HG03575 (cell line): ENCODE results near the gene CRTC3.

ENCODE experiments used
- ATAC-seq: cut with Tn5 transposase; IDR thresholded peaks from one replicate; pipeline ENCODE4 v1.9.1; 2021; ENCODE audit not compliant: unreplicated experiment, insufficient number of reproducible peaks, low FRiP score; ENCODE audit errors: extremely low read depth

Gene CRTC3

GRCh38 chr15:90559119-90559518, 29.4 kb downstream of the CRTC3 start:
- no peak for ATAC-seq

GRCh38 chr15:90560229-90560776, 30.6 kb downstream of the CRTC3 start:
- no peak for ATAC-seq

GRCh38 chr15:90561344-90562244, 31.9 kb downstream of the CRTC3 start:
- ATAC-seq = no peak

GRCh38 chr15:90562669-90563068, 32.9 kb downstream of the CRTC3 start:
- no peak for ATAC-seq

- no peak for ATAC-seq
Measured at GRCh38 chr15:90563463-90563862, 33.7 kb downstream of the CRTC3 start.

- ATAC-seq = no peak
Measured at GRCh38 chr15:90564051-90564450, 34.3 kb downstream of the CRTC3 start.

GRCh38 chr15:90564590-90564989, 34.9 kb downstream of the CRTC3 start:
- no peak for ATAC-seq

GRCh38 chr15:90565866-90566265, 36.1 kb downstream of the CRTC3 start:
- ATAC-seq = no peak

- no peak for ATAC-seq
Measured at GRCh38 chr15:90570643-90571042, 40.9 kb downstream of the CRTC3 start.

GRCh38 chr15:90571063-90571541, 41.4 kb downstream of the CRTC3 start:
- ATAC-seq = no peak

- no peak for ATAC-seq
Measured at GRCh38 chr15:90572893-90573292, 43.2 kb downstream of the CRTC3 start.

GRCh38 chr15:90576711-90577389, 47.1 kb downstream of the CRTC3 start:
- no peak for ATAC-seq

- no peak for ATAC-seq
Measured at GRCh38 chr15:90579213-90579612, 49.5 kb downstream of the CRTC3 start.

GRCh38 chr15:90580099-90580498, 50.4 kb downstream of the CRTC3 start:
- ATAC-seq = no peak

- ATAC-seq = no peak
Measured at GRCh38 chr15:90580541-90580940, 50.8 kb downstream of the CRTC3 start.

- no peak for ATAC-seq
Measured at GRCh38 chr15:90580946-90581345, 51.2 kb downstream of the CRTC3 start.

- ATAC-seq = no peak
Measured at GRCh38 chr15:90581771-90582352, 52.1 kb downstream of the CRTC3 start.

- ATAC-seq = no peak
Measured at GRCh38 chr15:90582553-90582952, 52.8 kb downstream of the CRTC3 start.

- ATAC-seq = no peak
Measured at GRCh38 chr15:90583471-90584252, 53.9 kb downstream of the CRTC3 start.
